HG02970 (cell line): ENCODE results near the gene TTC3.

ENCODE experiments used
- ATAC-seq: cut with Tn5 transposase; IDR thresholded peaks from one replicate; pipeline ENCODE4 v1.9.1; 2021; ENCODE audit warnings: mild to moderate bottlenecking, moderate library complexity, moderate number of reproducible peaks; ENCODE audit not compliant: unreplicated experiment, low FRiP score

Gene TTC3

GRCh38 chr21:37058261-37058660 is 14.8 kb upstream of the TTC3 start:
- ATAC-seq: no peak

- no peak for ATAC-seq
These were observed 13.9 kb upstream of the TTC3 start for GRCh38 chr21:37059181-37059580.

- no peak for ATAC-seq
These were observed 12.8 kb upstream of the TTC3 start for GRCh38 chr21:37060296-37060695.

GRCh38 chr21:37061926-37062592 is 11.0 kb upstream of the TTC3 start:
- ATAC-seq: no peak

- no peak for ATAC-seq
These were observed 10.5 kb upstream of the TTC3 start for GRCh38 chr21:37062593-37062935.

GRCh38 chr21:37063433-37063832 is 9.6 kb upstream of the TTC3 start:
- no peak for ATAC-seq

GRCh38 chr21:37064841-37065240 is 8.2 kb upstream of the TTC3 start:
- ATAC-seq: no peak

- ATAC-seq: no peak
These were observed 7.4 kb upstream of the TTC3 start for GRCh38 chr21:37065561-37066177.

GRCh38 chr21:37071561-37072273 is 1.3 kb upstream of the TTC3 start:
- no peak for ATAC-seq

- ATAC-seq: peak; percentile 33
These were observed 623 bp upstream of the TTC3 start for GRCh38 chr21:37072274-37072987.

- ATAC-seq: peak; percentile 15
These were observed 553 bp downstream of the TTC3 start for GRCh38 chr21:37073417-37074196.

- ATAC-seq: no peak
These were observed 1.1 kb downstream of the TTC3 start for GRCh38 chr21:37074197-37074510.

GRCh38 chr21:37074546-37074945 is 1.5 kb downstream of the TTC3 start:
- no peak for ATAC-seq

- no peak for ATAC-seq
These were observed 2.2 kb downstream of the TTC3 start for GRCh38 chr21:37075214-37075770.

- ATAC-seq: no peak
These were observed 3.2 kb downstream of the TTC3 start for GRCh38 chr21:37076087-37076850.

- ATAC-seq: no peak
These were observed 4.3 kb downstream of the TTC3 start for GRCh38 chr21:37077403-37077802.

GRCh38 chr21:37079211-37079824 is 6.3 kb downstream of the TTC3 start:
- ATAC-seq: no peak

- ATAC-seq: no peak
These were observed 9.3 kb downstream of the TTC3 start for GRCh38 chr21:37082375-37082774.

GRCh38 chr21:37082856-37083528 is 9.9 kb downstream of the TTC3 start:
- ATAC-seq: no peak
